Astrocyte (in vitro differentiated cells and primary cell): ENCODE results near the gene BTBD2.

ENCODE experiments used
- EZH2 ChIP-seq: IDR thresholded peaks from 2 replicates; pipeline ENCODE4 v1.6.1; 2012; ENCODE audit warnings: mild to moderate bottlenecking, low read length, inconsistent platforms; ENCODE audit not compliant: insufficient read depth
- TF ChIP-seq, protein P1 (sequence below): IDR thresholded peaks from 2 replicates; pipeline ENCODE4 v1.5.1; 2011; ENCODE audit warnings: low read depth, mild to moderate bottlenecking, inconsistent platforms, low read length, moderate library complexity; ENCODE audit not compliant: insufficient read depth

DNA sequence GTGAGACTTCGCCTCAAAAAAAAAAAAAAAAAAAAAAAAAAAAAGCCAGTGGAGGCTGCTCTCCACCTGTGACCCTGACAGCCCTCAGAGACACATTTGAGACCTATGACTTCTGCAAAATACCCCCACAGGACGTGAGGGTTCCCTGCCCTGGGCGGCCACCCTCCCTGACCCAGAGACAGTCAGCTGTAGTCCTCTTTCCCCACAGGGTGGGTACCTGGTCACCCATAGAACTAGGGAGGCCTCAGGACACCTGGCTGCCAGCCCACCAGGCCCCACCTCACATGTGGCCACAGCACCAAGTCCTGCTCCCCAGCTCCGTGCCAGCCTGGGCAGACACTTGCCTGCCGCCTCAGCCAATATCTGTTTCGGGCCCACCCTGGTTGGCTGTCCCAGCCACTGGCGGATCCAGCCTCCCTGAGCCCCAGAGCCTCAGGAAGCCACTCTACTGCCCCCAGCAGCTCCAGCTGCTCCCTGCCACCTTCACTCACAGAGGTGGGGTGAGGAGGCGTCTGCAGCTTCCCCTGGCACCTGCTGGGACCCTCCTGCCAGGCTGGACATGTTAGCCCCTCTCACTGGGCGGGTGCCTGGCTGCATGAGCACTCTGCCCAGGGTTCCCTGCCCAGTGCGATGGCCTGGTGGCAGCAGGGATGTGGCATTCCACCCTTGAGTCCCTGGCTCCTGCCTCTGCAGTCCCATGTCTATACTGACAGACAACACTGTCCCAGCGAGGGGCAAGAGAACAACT lies 28.6 kb upstream of the BTBD2 start:
- TF ChIP-seq, protein P1, sequence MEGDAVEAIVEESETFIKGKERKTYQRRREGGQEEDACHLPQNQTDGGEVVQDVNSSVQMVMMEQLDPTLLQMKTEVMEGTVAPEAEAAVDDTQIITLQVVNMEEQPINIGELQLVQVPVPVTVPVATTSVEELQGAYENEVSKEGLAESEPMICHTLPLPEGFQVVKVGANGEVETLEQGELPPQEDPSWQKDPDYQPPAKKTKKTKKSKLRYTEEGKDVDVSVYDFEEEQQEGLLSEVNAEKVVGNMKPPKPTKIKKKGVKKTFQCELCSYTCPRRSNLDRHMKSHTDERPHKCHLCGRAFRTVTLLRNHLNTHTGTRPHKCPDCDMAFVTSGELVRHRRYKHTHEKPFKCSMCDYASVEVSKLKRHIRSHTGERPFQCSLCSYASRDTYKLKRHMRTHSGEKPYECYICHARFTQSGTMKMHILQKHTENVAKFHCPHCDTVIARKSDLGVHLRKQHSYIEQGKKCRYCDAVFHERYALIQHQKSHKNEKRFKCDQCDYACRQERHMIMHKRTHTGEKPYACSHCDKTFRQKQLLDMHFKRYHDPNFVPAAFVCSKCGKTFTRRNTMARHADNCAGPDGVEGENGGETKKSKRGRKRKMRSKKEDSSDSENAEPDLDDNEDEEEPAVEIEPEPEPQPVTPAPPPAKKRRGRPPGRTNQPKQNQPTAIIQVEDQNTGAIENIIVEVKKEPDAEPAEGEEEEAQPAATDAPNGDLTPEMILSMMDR = no peak
- no peak for TF ChIP-seq EZH2
